Osteoblast (primary cell): ENCODE results near the gene CHRNA10. TPM values are rescaled to one million over a fixed set of nuclear protein-coding genes. Genes with fewer than 3 reads are reported as not detected.
A peak's percentile ranks its signal among the peaks of the same experiment; 100 is the strongest.
"Not testable (repeated sequence)": the region's sequence is repeated elsewhere in the genome, so short reads cannot be mapped to it uniquely, and the experiment has no call there.

Source experiments
- DNase-seq: peaks from one replicate; pipeline ENCODE4 v3.0.0; 2011; ENCODE audit warnings: low spot score, mixed read lengths; ENCODE audit not compliant: insufficient read length; ENCODE audit errors: missing footprints
- H2AFZ ChIP-seq: 2 replicates; pipeline ENCODE4 v1.6.0; 2011; ENCODE audit warnings: mild to moderate bottlenecking, low read length
- H3K27ac ChIP-seq: 2 replicates; pipeline ENCODE4 v1.5.1; 2011; ENCODE audit warnings: mild to moderate bottlenecking, low read depth, low read length, moderate library complexity
- H3K27me3 ChIP-seq: 2 replicates; pipeline ENCODE4 v1.6.0; 2012; ENCODE audit warnings: mild to moderate bottlenecking, control low read depth, inconsistent platforms, low read length, moderate library complexity; ENCODE audit not compliant: insufficient read depth
- H3K36me3 ChIP-seq: 2 replicates; pipeline ENCODE4 v1.5.1; 2011; ENCODE audit warnings: mild to moderate bottlenecking, low read length, control low read depth, moderate library complexity; ENCODE audit not compliant: insufficient read depth
- H3K4me1 ChIP-seq: 2 replicates; pipeline ENCODE4 v1.5.1; 2011; ENCODE audit warnings: mild to moderate bottlenecking, low read length, control low read depth, moderate library complexity; ENCODE audit not compliant: insufficient read depth
- H3K4me2 ChIP-seq: 2 replicates; pipeline ENCODE4 v1.6.0; 2011; ENCODE audit warnings: mild to moderate bottlenecking, low read length; ENCODE audit not compliant: insufficient read depth
- H3K4me3 ChIP-seq: fragments of 200-600 bp; sonication (generic); 3 replicates; pipeline ENCODE4 v1.5.1; 2012; ENCODE audit warnings: mild to moderate bottlenecking, low read length, inconsistent platforms; ENCODE audit not compliant: insufficient read depth
- H3K79me2 ChIP-seq: 2 replicates; pipeline ENCODE4 v1.6.0; 2012; ENCODE audit warnings: mild to moderate bottlenecking, low read length, control low read depth, inconsistent platforms; ENCODE audit not compliant: insufficient read depth
- H3K9me3 ChIP-seq: 2 replicates; pipeline ENCODE4 v1.5.1; 2011; ENCODE audit warnings: low read depth, low read length, control low read depth
- H4K20me1 ChIP-seq: 2 replicates; pipeline ENCODE4 v1.6.0; 2012; ENCODE audit warnings: mild to moderate bottlenecking, low read length, control low read depth; ENCODE audit not compliant: insufficient read depth
- CTCF ChIP-seq: IDR thresholded peaks from 2 replicates; pipeline ENCODE4 v1.5.1; 2011; ENCODE audit warnings: mild to moderate bottlenecking, low read depth, low read length, moderate library complexity; ENCODE audit errors: extremely low read depth
- total RNA-seq: library from RNA; depleted of rRNA; stranded (reverse); fragments of >200 nt; gene quantifications from 2 replicates; pipeline ENCODE4 v1.2.3, GENCODE V29; 2012

CHRNA10 gene
- total RNA-seq, 1 donor = 0.72 TPM

GRCh38 chr11:3660960-3661359 lies 10.2 kb downstream of the CHRNA10 start:
- Histone ChIP-seq H3K36me3 (peaks cover 13% of the 10 kb centered on the region), H3K27ac (no peak overlapping the region), H3K4me2 (no peak overlapping the region), H3K4me3 (no peak overlapping the region), H3K79me2 (no peaks in the 10 kb centered on the region), H3K27me3 (no peaks in the 10 kb centered on the region), H2AFZ (no peak overlapping the region), H3K9me3 (no peaks in the 10 kb centered on the region), H4K20me1 (no peaks in the 10 kb centered on the region), H3K4me1 (no peaks in the 10 kb centered on the region)
- peak; percentile 61 for DNase-seq
- no peak for TF ChIP-seq CTCF

GRCh38 chr11:3659595-3660515 lies 11.3 kb downstream of the CHRNA10 start:
- DNase-seq = no peak
- no peaks in the 10 kb centered on the region for H3K79me2 ChIP-seq
- H2AFZ ChIP-seq = no peak overlapping the region
- no peak for TF ChIP-seq CTCF
- no peak overlapping the region for H3K4me2 ChIP-seq
- no peak overlapping the region for H3K4me3 ChIP-seq
- peaks cover 8% of the 10 kb centered on the region for H3K27me3 ChIP-seq
- H3K36me3 ChIP-seq = peaks cover 7% of the 10 kb centered on the region
- no peak overlapping the region for H3K27ac ChIP-seq
- H3K4me1 ChIP-seq = no peaks in the 10 kb centered on the region
- no peaks in the 10 kb centered on the region for H3K9me3 ChIP-seq
- no peaks in the 10 kb centered on the region for H4K20me1 ChIP-seq

- H2AFZ ChIP-seq = no peak overlapping the region
- DNase-seq = no peak
- H3K27me3 ChIP-seq = peaks cover 10% of the 10 kb centered on the region
- H3K4me3 ChIP-seq = no peak overlapping the region
- H3K4me2 ChIP-seq = no peak overlapping the region
- no peaks in the 10 kb centered on the region for H3K79me2 ChIP-seq
- no peaks in the 10 kb centered on the region for H3K4me1 ChIP-seq
- no peaks in the 10 kb centered on the region for H3K9me3 ChIP-seq
- TF ChIP-seq CTCF = no peak
- no peaks in the 10 kb centered on the region for H4K20me1 ChIP-seq
- H3K27ac ChIP-seq = no peak overlapping the region
- no peaks in the 10 kb centered on the region for H3K36me3 ChIP-seq
These were observed 12.9 kb downstream of the CHRNA10 start for GRCh38 chr11:3658252-3658651.

- H2AFZ ChIP-seq, H3K36me3 ChIP-seq, H3K4me3 ChIP-seq, H4K20me1 ChIP-seq, H3K79me2 ChIP-seq, H3K27ac ChIP-seq, H3K9me3 ChIP-seq, DNase-seq, H3K4me2 ChIP-seq, H3K4me1 ChIP-seq: not testable (repeated sequence)
- H3K27me3 ChIP-seq = peaks cover 10% of the 10 kb centered on the region
These were observed 13.9 kb downstream of the CHRNA10 start for GRCh38 chr11:3657331-3657730.
